Endothelial cell of umbilical vein (primary cell): Measurements from ENCODE around the gene LINC00237. TPM values are rescaled to one million over a fixed set of nuclear protein-coding genes. Genes with fewer than 3 reads are reported as not detected.

Source experiments
- BruUV-seq: library from RNA; stranded (reverse); fragments of 400-500 nt; replicated peaks from 2 replicates; lab custom pipeline; 2021; lab: Mats Ljungman, UMichigan
- CTCF ChIA-PET: fragments of 300-600, 350-600 bp; sonication (Branson Sonifier 250); formaldehyde crosslinking; loops from one replicate; lab custom pipeline; 2021; ENCODE audit warnings: antibody characterized with exemption, inconsistent platforms; lab: Charles Lee
- POLR2A ChIA-PET: fragments of 300-600, 350-600 bp; sonication (Branson Sonifier 250); formaldehyde crosslinking; loops from one replicate; lab custom pipeline; 2021; ENCODE audit warnings: antibody characterized with exemption, inconsistent platforms; lab: Charles Lee
- DNase-seq: peaks from one replicate; pipeline ENCODE4 v3.0.0-alpha.2; 2011; ENCODE audit warnings: low read depth, low spot score
- FAIRE-seq: peaks from 2 replicates; lab custom pipeline; 2011; peaks lifted over from hg19 to GRCh38; lab: Jason Lieb, UNC
- H2AFZ ChIP-seq: 2 replicates; pipeline ENCODE4 v1.6.0; 2012; ENCODE audit warnings: low read depth, low read length, control low read depth, inconsistent platforms
- H3K27ac ChIP-seq: 2 replicates; pipeline ENCODE4 v1.5.1; 2011; ENCODE audit warnings: low read depth, mild to moderate bottlenecking, control low read depth, low read length, moderate library complexity; ENCODE audit not compliant: insufficient read depth
- H3K27me3 ChIP-seq, 2 experiments: 2 replicates each; pipeline versions ENCODE4 v1.6.0 to v1.6.1; 2011; ENCODE audit warnings: low read length in 2 of 2, mixed read lengths in 1 of 2; ENCODE audit not compliant: control insufficient read depth in 2 of 2, insufficient read depth in 2 of 2
- H3K36me3 ChIP-seq, 2 experiments: 2 replicates in 1 of 2; 3 replicates in 1 of 2; pipeline ENCODE4 v1.5.1; 2011; ENCODE audit warnings: low read length in 2 of 2, mild to moderate bottlenecking in 1 of 2, moderate library complexity in 1 of 2; ENCODE audit not compliant: control insufficient read depth in 2 of 2, insufficient read depth in 2 of 2; ENCODE audit errors: extremely low read depth in 1 of 2
- H3K4me1 ChIP-seq: 3 replicates; pipeline ENCODE4 v1.5.1; 2011; ENCODE audit warnings: mild to moderate bottlenecking, low read length; ENCODE audit not compliant: control insufficient read depth, insufficient read depth; ENCODE audit errors: extremely low read depth
- H3K4me2 ChIP-seq: 2 replicates; pipeline ENCODE4 v1.6.1; 2011; ENCODE audit warnings: low read length, control low read depth, mixed read lengths; ENCODE audit not compliant: insufficient read depth
- H3K4me3 ChIP-seq, 3 experiments: fragments of 200-600 bp in 1 of 3; sonication (generic), shearing (Covaris generic) in 1 of 3; replicated peaks in 1 of 3; 2 replicates each; pipeline ENCODE4 v1.5.1; 2011 to 2016; ENCODE audit warnings: control low read depth in 3 of 3, low read length in 3 of 3, mild to moderate bottlenecking in 2 of 3, inconsistent platforms in 1 of 3, low read depth in 1 of 3, moderate library complexity in 1 of 3; ENCODE audit not compliant: insufficient read depth in 1 of 3
- H3K79me2 ChIP-seq: 2 replicates; pipeline ENCODE4 v1.6.0; 2012; ENCODE audit warnings: low read length, inconsistent platforms; ENCODE audit not compliant: control insufficient read depth, insufficient read depth
- H3K9ac ChIP-seq: replicated peaks from 2 replicates; pipeline ENCODE3; 2011; ENCODE audit warnings: low read length, control low read depth; ENCODE audit not compliant: insufficient read depth; ENCODE audit errors: extremely low read depth
- H3K9me1 ChIP-seq: replicated peaks from 3 replicates; pipeline ENCODE4 v1.6.0; 2011; ENCODE audit warnings: mild to moderate bottlenecking, low read length; ENCODE audit not compliant: control insufficient read depth, insufficient read depth; ENCODE audit errors: extremely low read depth
- H3K9me3 ChIP-seq: replicated peaks from 2 replicates; pipeline ENCODE4 v1.5.1; 2012; ENCODE audit warnings: low read length, inconsistent platforms; ENCODE audit not compliant: control insufficient read depth, insufficient read depth
- H4K20me1 ChIP-seq: replicated peaks from 2 replicates; pipeline ENCODE3; 2011; ENCODE audit warnings: mild to moderate bottlenecking, low read length; ENCODE audit not compliant: control insufficient read depth, insufficient read depth; ENCODE audit errors: extremely low read depth
- EZH2 ChIP-seq: IDR thresholded peaks from 2 replicates; pipeline ENCODE4 v1.6.1; 2012; ENCODE audit warnings: borderline replicate concordance, low read depth, mild to moderate bottlenecking, moderate library complexity, low read length, inconsistent platforms; ENCODE audit not compliant: severe bottlenecking
- FOS ChIP-seq: IDR thresholded peaks from 2 replicates; pipeline ENCODE4 v1.6.1; 2011; ENCODE audit warnings: mild to moderate bottlenecking, low read length, moderate library complexity, borderline replicate concordance; ENCODE audit not compliant: insufficient read depth
- GATA2 ChIP-seq: IDR thresholded peaks from 2 replicates; pipeline ENCODE4 v1.7.0; 2011; ENCODE audit warnings: low read depth, mild to moderate bottlenecking, moderate library complexity, mixed read lengths, low read length; ENCODE audit not compliant: insufficient read length, insufficient read depth
- JUN ChIP-seq: IDR thresholded peaks from 2 replicates; pipeline ENCODE4 v1.6.1; 2011; ENCODE audit warnings: borderline replicate concordance, low read depth; ENCODE audit not compliant: insufficient read length, insufficient read depth
- MYC ChIP-seq: IDR thresholded peaks from one replicate; pipeline ENCODE4 v1.6.1; 2011; ENCODE audit warnings: mild to moderate bottlenecking, low read depth, low read length
- POLR2A ChIP-seq: IDR thresholded peaks from 2 replicates; pipeline ENCODE4 v1.6.1; 2012; ENCODE audit warnings: low read depth, mild to moderate bottlenecking, control low read depth, low read length
- POLR2AphosphoS5 ChIP-seq: IDR thresholded peaks from 2 replicates; pipeline ENCODE4 v1.6.1; 2012; ENCODE audit warnings: low read depth, mild to moderate bottlenecking, control low read depth, low read length, moderate library complexity; ENCODE audit not compliant: insufficient read depth
- dilution Hi-C: fragments of 300-500 bp; cut with MboI; formaldehyde crosslinking; loops from one replicate; pipeline ENCODE4 v1.15.0; 2019; ENCODE audit warnings: low sequenced_read_pairs; ENCODE audit not compliant: extremely low pct_ligation_motif_present
- intact Hi-C: fragments of 100-400 bp; cut with micrococcal nuclease; formaldehyde crosslinking; loops from one replicate; pipeline ENCODE4 v1.10.0; 2022
- polyA plus RNA-seq, 4 experiments: library from polyadenylated mRNA; depleted of rRNA in 3 of 4; stranded (reverse) in 3 of 4; unstranded in 1 of 4; fragments of >200 nt; gene quantifications; 2 replicates each; pipeline versions ENCODE4 v1.2.1 to v1.2.3, GENCODE V29; 2011 to 2012; ENCODE audit warnings: missing spikeins in 1 of 4
- total RNA-seq: library from RNA; stranded (reverse); gene quantifications from 2 replicates; pipeline ENCODE4 v1.2.3, GENCODE V29; 2021
- TF ChIP-seq, protein P1 (sequence below): IDR thresholded peaks from 2 replicates; pipeline ENCODE4 v1.6.1; 2011; ENCODE audit not compliant: insufficient read depth, insufficient read length
- TF ChIP-seq, protein P2 (sequence below), 2 donors: IDR thresholded peaks; 1 replicate in 1 of 2; 2 replicates in 1 of 2; pipeline ENCODE4 v1.5.1; 2011; ENCODE audit warnings: low read length in 2 of 2, mild to moderate bottlenecking in 2 of 2, moderate library complexity in 2 of 2, control low read depth in 1 of 2, inconsistent platforms in 1 of 2, low read depth in 1 of 2; ENCODE audit not compliant: insufficient read depth in 1 of 2; ENCODE audit errors: extremely low read depth in 1 of 2

The LINC00237 gene
- total and polyA plus RNA-seq, 2 donors (not counting 3 experiments of a cell fraction or from before 2014, with no cell fraction given), result not detected

DNA sequence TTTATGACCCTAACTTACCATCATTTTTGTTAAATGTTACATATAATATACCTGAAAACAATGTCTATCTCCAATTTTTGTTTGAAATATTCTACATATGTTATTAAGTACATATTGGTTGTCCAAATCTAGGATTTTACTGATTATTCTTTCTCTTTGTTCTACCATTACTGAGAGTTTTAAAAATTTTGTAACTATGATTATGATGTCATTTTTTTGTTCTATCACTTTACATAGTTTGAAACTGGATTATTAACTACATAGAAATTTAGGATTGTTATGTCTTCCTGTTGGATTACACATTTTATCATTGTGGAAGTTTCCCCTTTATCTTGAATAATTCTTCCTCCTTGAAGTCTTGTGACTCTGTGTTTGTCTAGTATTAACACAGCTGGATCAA lies 41.2 kb downstream of the LINC00237 start:
- dilution Hi-C loops (no loop called here), intact Hi-C loops (no loop called here)
- CTCF ChIA-PET, result interaction anchor here (1.4 kb wide), 1 partner anchor 17 kb away, joined by 5 read pairs; no protein-coding TSS in a partner anchor
- BruUV-seq, result no TSS peak
- Histone ChIP-seq H3K36me3 (no peaks in the 10 kb centered on the region), H3K27me3 (peaks cover 0 to 6% of the 10 kb centered on the region in 2 experiments), H3K4me1 (no peaks in the 10 kb centered on the region), H3K4me2 (no peak overlapping the region), H3K9me1 (no peaks in the 10 kb centered on the region), H3K9ac (no peak overlapping the region), H3K79me2 (no peaks in the 10 kb centered on the region), H4K20me1 (no peaks in the 10 kb centered on the region), H3K9me3 (no peaks in the 10 kb centered on the region), H3K27ac (no peak overlapping the region), H2AFZ (no peak overlapping the region), H3K4me3 (no peak overlapping the region)
- FAIRE-seq (no peak), DNase-seq (no peak)
- POLR2A ChIA-PET, result no interaction called here
- TF ChIP-seq POLR2AphosphoS5, result no peak
- TF ChIP-seq, protein P1, sequence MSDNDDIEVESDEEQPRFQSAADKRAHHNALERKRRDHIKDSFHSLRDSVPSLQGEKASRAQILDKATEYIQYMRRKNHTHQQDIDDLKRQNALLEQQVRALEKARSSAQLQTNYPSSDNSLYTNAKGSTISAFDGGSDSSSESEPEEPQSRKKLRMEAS, result no peak
- TF ChIP-seq MYC, result no peak
- no peak for TF ChIP-seq POLR2A

DNA sequence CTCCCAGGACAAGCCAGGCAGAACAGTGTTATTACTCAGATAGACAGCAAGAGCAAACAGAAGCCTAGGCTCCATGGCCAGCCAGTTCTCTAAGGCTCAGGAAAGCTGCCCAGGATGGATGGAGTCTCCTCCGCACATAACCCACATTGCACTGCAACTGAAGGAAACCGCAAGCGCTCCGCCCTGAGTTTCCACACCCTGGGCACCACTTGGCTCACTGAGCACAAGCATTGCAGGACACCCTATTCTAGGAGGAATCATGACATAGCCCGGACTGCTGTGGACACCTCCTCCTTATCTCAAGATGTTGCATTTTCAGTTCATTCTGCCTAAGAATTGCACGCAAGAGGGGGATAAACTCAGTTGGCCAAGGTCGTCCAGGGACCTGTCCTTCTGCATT lies 42.9 kb downstream of the LINC00237 start:
- peaks cover 0 to 5% of the 10 kb centered on the region in 2 experiments for H3K27me3 ChIP-seq
- DNase-seq (no peak), FAIRE-seq (no peak)
- no peaks in the 10 kb centered on the region for H3K9me1 ChIP-seq
- H3K4me2 ChIP-seq, result no peak overlapping the region
- H3K4me3 ChIP-seq, result no peak overlapping the region
- H4K20me1 ChIP-seq, result no peaks in the 10 kb centered on the region
- no peak overlapping the region for H2AFZ ChIP-seq
- no peaks in the 10 kb centered on the region for H3K79me2 ChIP-seq
- H3K9ac ChIP-seq, result no peak overlapping the region
- H3K36me3 ChIP-seq, result no peaks in the 10 kb centered on the region
- ChIA-PET POLR2A (no interaction called here), CTCF (interaction anchor here (1.6 kb wide), 1 partner anchor 14 kb away, joined by 7 read pairs; no protein-coding TSS in a partner anchor)
- no TSS peak for BruUV-seq
- intact Hi-C loops (no loop called here), dilution Hi-C loops (no loop called here)
- H3K4me1 ChIP-seq, result no peaks in the 10 kb centered on the region
- no peaks in the 10 kb centered on the region for H3K9me3 ChIP-seq
- TF ChIP-seq POLR2AphosphoS5 (no peak), MYC (no peak), EZH2 (no peak), FOS (no peak), POLR2A (no peak), JUN (no peak), GATA2 (no peak)
- TF ChIP-seq, protein P1, result no peak
- TF ChIP-seq, protein P2, sequence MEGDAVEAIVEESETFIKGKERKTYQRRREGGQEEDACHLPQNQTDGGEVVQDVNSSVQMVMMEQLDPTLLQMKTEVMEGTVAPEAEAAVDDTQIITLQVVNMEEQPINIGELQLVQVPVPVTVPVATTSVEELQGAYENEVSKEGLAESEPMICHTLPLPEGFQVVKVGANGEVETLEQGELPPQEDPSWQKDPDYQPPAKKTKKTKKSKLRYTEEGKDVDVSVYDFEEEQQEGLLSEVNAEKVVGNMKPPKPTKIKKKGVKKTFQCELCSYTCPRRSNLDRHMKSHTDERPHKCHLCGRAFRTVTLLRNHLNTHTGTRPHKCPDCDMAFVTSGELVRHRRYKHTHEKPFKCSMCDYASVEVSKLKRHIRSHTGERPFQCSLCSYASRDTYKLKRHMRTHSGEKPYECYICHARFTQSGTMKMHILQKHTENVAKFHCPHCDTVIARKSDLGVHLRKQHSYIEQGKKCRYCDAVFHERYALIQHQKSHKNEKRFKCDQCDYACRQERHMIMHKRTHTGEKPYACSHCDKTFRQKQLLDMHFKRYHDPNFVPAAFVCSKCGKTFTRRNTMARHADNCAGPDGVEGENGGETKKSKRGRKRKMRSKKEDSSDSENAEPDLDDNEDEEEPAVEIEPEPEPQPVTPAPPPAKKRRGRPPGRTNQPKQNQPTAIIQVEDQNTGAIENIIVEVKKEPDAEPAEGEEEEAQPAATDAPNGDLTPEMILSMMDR (IDR thresholded peaks at IDR 0.05; ENCODE audit: extremely low read depth in 1 of 2, insufficient read depth in 1 of 2, low read depth in 1 of 2, low read length in 2 of 2), result no peak
- H3K27ac ChIP-seq, result no peak overlapping the region
